IMR-90 (cell line): ENCODE measurements around the gene SMARCAD1. TPM values are rescaled to one million over a fixed set of nuclear protein-coding genes. Genes with fewer than 3 reads are reported as not detected.
A peak's percentile ranks its signal among the peaks of the same experiment; 100 is the strongest.

Experiments used
- ATAC-seq: fragments of 200-7000 bp; cut with Tn5 transposase; 2 replicates; pipeline ENCODE4 v1.9.1; 2020; ENCODE audit warnings: low read depth, mild to moderate bottlenecking, moderate library complexity
- BruUV-seq: library from RNA; stranded (reverse); fragments of 400-500 nt; replicated peaks from 2 replicates; lab custom pipeline; 2021; lab: Mats Ljungman, UMichigan
- CTCF ChIA-PET: fragments of 300-600 bp; formaldehyde crosslinking; extraction: SDS; loops from one replicate; lab custom pipeline; 2021; ENCODE audit warnings: antibody characterized with exemption; lab: Yijun Ruan, JAX
- POLR2A ChIA-PET: fragments of 300-600 bp; sonication (Branson Sonifier 250); formaldehyde crosslinking; loops from one replicate; lab custom pipeline; 2022; ENCODE audit warnings: antibody characterized with exemption; ENCODE audit not compliant: unreplicated experiment; lab: Charles Lee
- DNase-seq: peaks from one replicate; pipeline ENCODE4 v3.0.0; 2013
- H2AFZ ChIP-seq: replicated peaks from 2 replicates; pipeline ENCODE3; 2013; ENCODE audit warnings: low read length, mild to moderate bottlenecking; ENCODE audit not compliant: poor library complexity
- H2AK5ac ChIP-seq: 2 replicates; pipeline ENCODE4 v1.6.1; 2013; ENCODE audit warnings: low read depth, low read length, inconsistent platforms
- H2AK9ac ChIP-seq: replicated peaks from 2 replicates; pipeline ENCODE3; 2013; ENCODE audit warnings: mild to moderate bottlenecking, low read depth, low read length, moderate library complexity; ENCODE audit not compliant: poor library complexity
- H2BK120ac ChIP-seq: 2 replicates; pipeline ENCODE4 v1.6.1; 2013; ENCODE audit warnings: low read depth, low read length, inconsistent platforms
- H2BK15ac ChIP-seq: 3 replicates; pipeline ENCODE4 v1.6.1; 2013; ENCODE audit warnings: low read depth, low read length, inconsistent platforms
- H2BK20ac ChIP-seq: 2 replicates; pipeline ENCODE4 v1.6.1; 2013; ENCODE audit warnings: low read depth, mild to moderate bottlenecking, inconsistent platforms, low read length, moderate library complexity
- H2BK5ac ChIP-seq: 2 replicates; pipeline ENCODE4 v1.6.1; 2013; ENCODE audit warnings: mild to moderate bottlenecking, low read depth, low read length, inconsistent platforms; ENCODE audit not compliant: poor library complexity, severe bottlenecking
- H3K14ac ChIP-seq: replicated peaks from 2 replicates; pipeline ENCODE4 v1.6.1; 2013; ENCODE audit warnings: low read depth, low read length, inconsistent platforms
- H3K18ac ChIP-seq: 2 replicates; pipeline ENCODE4 v1.6.1; 2013; ENCODE audit warnings: low read depth, low read length, control low read depth
- H3K23ac ChIP-seq: 2 replicates; pipeline ENCODE4 v1.6.1; 2013; ENCODE audit warnings: low read depth, low read length, inconsistent platforms
- H3K27ac ChIP-seq: 2 replicates; pipeline ENCODE4 v1.5.1; 2013; ENCODE audit warnings: mild to moderate bottlenecking, control low read depth, low read length; ENCODE audit not compliant: insufficient read depth
- H3K27me3 ChIP-seq: 2 replicates; pipeline ENCODE4 v1.6.1; 2013; ENCODE audit warnings: low read length; ENCODE audit not compliant: control insufficient read depth, insufficient read depth
- H3K36me3 ChIP-seq: 2 replicates; pipeline ENCODE4 v1.6.1; 2013; ENCODE audit warnings: low read length, mixed read lengths; ENCODE audit not compliant: control insufficient read depth, insufficient read depth
- H3K4ac ChIP-seq: 2 replicates; pipeline ENCODE4 v1.6.1; 2013; ENCODE audit warnings: low read depth, low read length, inconsistent platforms
- H3K4me1 ChIP-seq: 2 replicates; pipeline ENCODE4 v1.6.1; 2013; ENCODE audit warnings: low read length, mixed read lengths; ENCODE audit not compliant: control insufficient read depth, insufficient read depth
- H3K4me2 ChIP-seq: 2 replicates; pipeline ENCODE4 v1.6.1; 2013; ENCODE audit warnings: low read depth, mild to moderate bottlenecking, control low read depth, low read length, moderate library complexity
- H3K4me3 ChIP-seq: 2 replicates; pipeline ENCODE4 v1.5.1; 2013; ENCODE audit warnings: low read depth, mild to moderate bottlenecking, control low read depth, low read length, moderate library complexity; ENCODE audit not compliant: insufficient read depth
- H3K56ac ChIP-seq: 2 replicates; pipeline ENCODE4 v1.6.1; 2013; ENCODE audit warnings: low read length, inconsistent platforms; ENCODE audit not compliant: insufficient read depth; ENCODE audit errors: extremely low read depth
- H3K79me1 ChIP-seq, 2 experiments: 2 replicates each; pipeline ENCODE4 v1.6.1; 2013; ENCODE audit warnings: low read length in 2 of 2, inconsistent platforms in 1 of 2, low read depth in 1 of 2
- H3K9ac ChIP-seq: 2 replicates; pipeline ENCODE4 v1.6.1; 2013; ENCODE audit warnings: low read depth, low read length, control low read depth
- H3K9me1 ChIP-seq: 2 replicates; pipeline ENCODE4 v1.6.1; 2013; ENCODE audit warnings: low read length, inconsistent platforms; ENCODE audit not compliant: insufficient read depth
- H3K9me3 ChIP-seq: 2 replicates; pipeline ENCODE4 v1.6.1; 2013; ENCODE audit warnings: low read length; ENCODE audit not compliant: control insufficient read depth, insufficient read depth
- H4K20me1 ChIP-seq: 2 replicates; pipeline ENCODE4 v1.6.1; 2013; ENCODE audit warnings: low read length, inconsistent platforms; ENCODE audit not compliant: insufficient read depth
- H4K5ac ChIP-seq: 2 replicates; pipeline ENCODE4 v1.6.1; 2013; ENCODE audit warnings: mild to moderate bottlenecking, low read depth, low read length, control low read depth
- H4K8ac ChIP-seq, 2 experiments: 2 replicates each; pipeline ENCODE4 v1.6.1; 2013; ENCODE audit warnings: low read depth in 2 of 2, low read length in 2 of 2, control low read depth in 1 of 2, inconsistent platforms in 1 of 2
- H4K91ac ChIP-seq: 2 replicates; pipeline ENCODE4 v1.6.1; 2013; ENCODE audit warnings: low read depth, low read length, inconsistent platforms; ENCODE audit not compliant: insufficient read depth
- CEBPB ChIP-seq: IDR thresholded peaks from 2 replicates; pipeline ENCODE4 v1.6.1; 2012; ENCODE audit warnings: low read depth, low read length, improper control_type of control experiment
- FOS ChIP-seq: fragments of 150-350 bp; IDR thresholded peaks from 2 replicates; pipeline ENCODE4 v1.6.1; 2016; ENCODE audit warnings: low read depth, low read length
- WGBS, 2 experiments: methylation state at CpG; one replicate each; pipeline versions ENCODE4 v1.1.5 to v1.1.7; 2013; ENCODE audit warnings: missing lambda C conversion rate in 2 of 2; ENCODE audit not compliant: insufficient read length in 1 of 2; ENCODE audit errors: extremely low coverage in 2 of 2; 5-methylcytosine and 5-hydroxymethylcytosine counted together
- dilution Hi-C: fragments of 300-500 bp; cut with HindIII; formaldehyde crosslinking; loops from one replicate; pipeline ENCODE4 v1.14.3; 2018; ENCODE audit warnings: low sequenced_read_pairs; ENCODE audit not compliant: unreplicated experiment
- in situ Hi-C: fragments of 300-500 bp; cut with MboI; formaldehyde crosslinking; loops from 3 replicates; pipeline ENCODE4 v1.14.3; 2019; ENCODE audit warnings: low sequenced_read_pairs, inconsistent platforms, mixed read lengths
- intact Hi-C: fragments of 100-400 bp; cut with micrococcal nuclease; formaldehyde crosslinking; loops from 2 replicates; pipeline ENCODE4 v1.10.0; 2022
- polyA plus RNA-seq, 3 experiments: library from polyadenylated mRNA; depleted of rRNA; stranded (reverse); fragments of >200 nt; gene quantifications; 2 replicates each; pipeline ENCODE4 v1.2.3, GENCODE V29; 2012; ENCODE audit warnings: low replicate concordance in 1 of 3
- total RNA-seq: library from RNA; depleted of rRNA; stranded (reverse); fragments of >200 nt; gene quantifications from 2 replicates; pipeline ENCODE4 v1.2.3, GENCODE V29; 2012

The SMARCAD1 gene
- total and polyA plus RNA-seq, 2 of the 4 experiments (the other 2 are of a cell fraction) = 12.3 to 35.3 TPM

DNA sequence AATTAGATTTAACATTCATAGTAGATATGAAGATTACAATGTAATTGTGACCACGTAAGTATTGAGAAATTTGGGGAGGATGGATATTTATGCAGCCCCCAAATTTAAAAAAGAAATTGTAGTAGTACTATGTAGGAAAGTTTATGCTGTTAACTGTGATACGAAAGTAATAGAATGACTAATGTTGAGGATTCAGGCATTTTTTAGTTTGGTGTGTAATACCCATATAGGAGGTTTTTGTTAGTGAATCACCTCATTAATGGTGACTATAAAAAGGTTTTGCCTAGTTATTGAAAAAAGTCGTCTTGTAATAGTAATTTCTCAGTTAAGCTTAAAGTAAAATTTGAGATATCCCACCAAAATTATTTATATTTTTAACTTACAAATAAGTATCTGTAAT lies 67.2 kb downstream of the SMARCAD1 start:
- Histone ChIP-seq H3K4me2 (no peak overlapping the region; the same call in 1 of the 2 replicates), H3K23ac (no peak overlapping the region), H2AFZ (no peak overlapping the region), H3K18ac (no peak overlapping the region), H3K4ac (no peak overlapping the region), H2BK20ac (no peak overlapping the region), H3K9me1 (peaks cover 7% of the 10 kb centered on the region; the same call in 1 of the 2 replicates), H3K4me3 (no peak overlapping the region), H3K27me3 (no peaks in the 10 kb centered on the region), H3K4me1 (0 out of 2 replicates have a peak, but pooled peaks cover 2% of the 10 kb centered on the region), H4K20me1 (0 out of 2 replicates have a peak, but pooled peaks cover 4% of the 10 kb centered on the region), H3K79me1 (peaks cover 3 to 7% of the 10 kb centered on the region in 2 experiments; a peak in 2 of 4 replicates), H2BK5ac (peak overlapping the region; percentile 36), H2BK15ac (no peak overlapping the region), H3K14ac (no peak overlapping the region), H4K5ac (no peak overlapping the region), H4K8ac (no peak overlapping the region), H2AK5ac (no peak overlapping the region), H2AK9ac (no peak overlapping the region), H3K36me3 (peaks cover 16% of the 10 kb centered on the region), H2BK120ac (no peak overlapping the region), H3K9ac (no peak overlapping the region), H3K9me3 (no peaks in the 10 kb centered on the region), H3K56ac (no peak overlapping the region), H4K91ac (no peak overlapping the region), H3K27ac (no peak overlapping the region)
- ChIA-PET POLR2A (no interaction called here), CTCF (no interaction called here)
- TF ChIP-seq CEBPB (no peak), FOS (0 out of 2 replicates have a peak, but pooled peaks have one; percentile 24)
- ATAC-seq = peak; percentile 57
- in situ Hi-C loops (no loop called here), intact Hi-C loops (no loop called here), dilution Hi-C loops (no loop called here)
- DNase-seq = peak; percentile 71
- 0% methylated on average over 1 of the region's 3 CpGs; no CpG with 5 or more reads in 1 of the 2 experiments for WGBS, 2 experiments
- BruUV-seq = no TSS peak
